ENCODE results near the gene WDR89. TPM values are rescaled to one million over a fixed set of nuclear protein-coding genes. Genes with fewer than 3 reads are reported as not detected.

Gene WDR89
- total and polyA plus RNA-seq, 2 donors (not counting 1 experiment from before 2014, with no cell fraction given) = 5.9 to 19.0 TPM

DNA sequence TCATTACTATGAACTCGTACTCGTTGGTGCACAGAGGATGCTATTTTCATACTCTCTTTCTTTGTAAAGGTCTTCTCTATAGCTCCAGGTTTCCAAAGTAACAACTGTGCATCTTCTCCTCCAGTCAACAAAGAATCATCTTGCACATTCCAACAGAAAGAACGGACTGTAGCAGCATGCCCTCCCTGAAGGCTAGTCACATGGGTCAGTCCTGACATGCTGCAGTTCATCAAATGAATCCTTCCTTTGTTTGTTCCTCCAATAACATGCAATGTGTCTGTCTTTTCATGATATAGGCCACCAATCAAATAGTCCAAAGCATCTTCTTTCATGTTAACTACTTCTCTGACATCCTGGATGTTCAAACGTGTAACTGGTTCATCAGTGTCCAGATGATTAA, 42.9 kb downstream of the WDR89 start:
- Mint-ChIP-seq H3K9me3 (ENCODE audit: insufficient read depth) (peaks cover 2% of the 10 kb centered on the region), H3K4me1 (peaks cover 2% of the 10 kb centered on the region), H3K27ac (no peak overlapping the region), H3K27me3 (no peaks in the 10 kb centered on the region), H3K4me3 (no peak overlapping the region)
- no peak overlapping the region for H3K4me3 ChIP-seq (ENCODE audit: control extremely low read depth in 1 of 5, extremely low read depth in 1 of 5, insufficient read depth in 1 of 5, low read depth in 2 of 5, low read length in 4 of 5)
- H3K9me3 ChIP-seq (ENCODE audit: control extremely low read depth in 1 of 3, control insufficient read depth in 2 of 3, insufficient read depth in 1 of 3, low read length in 2 of 3) = peaks cover 0 to 18% (median 4%) of the 10 kb centered on the region in 3 donors
- no peak overlapping the region for H3K4me2 ChIP-seq (replicated peaks; ENCODE audit: low read depth, low read length, poor library complexity, severe bottlenecking)
- CTCF ChIA-PET = no interaction called here
- H4K20me1 ChIP-seq (ENCODE audit: control insufficient read depth, insufficient read depth, low read length, poor library complexity, severe bottlenecking) = no peaks in the 10 kb centered on the region
- intact Hi-C loops (cut with micrococcal nuclease) = no loop called here
- WGBS (ENCODE audit: insufficient coverage) = 100% methylated on average over 3 of the region's 4 CpGs
- TF ChIP-seq EZH2 (IDR thresholded peaks at IDR 0.05; ENCODE audit: borderline replicate concordance, insufficient read depth, low read depth, low read length, poor library complexity, severe bottlenecking) = no peak
- TF ChIP-seq, protein P1, sequence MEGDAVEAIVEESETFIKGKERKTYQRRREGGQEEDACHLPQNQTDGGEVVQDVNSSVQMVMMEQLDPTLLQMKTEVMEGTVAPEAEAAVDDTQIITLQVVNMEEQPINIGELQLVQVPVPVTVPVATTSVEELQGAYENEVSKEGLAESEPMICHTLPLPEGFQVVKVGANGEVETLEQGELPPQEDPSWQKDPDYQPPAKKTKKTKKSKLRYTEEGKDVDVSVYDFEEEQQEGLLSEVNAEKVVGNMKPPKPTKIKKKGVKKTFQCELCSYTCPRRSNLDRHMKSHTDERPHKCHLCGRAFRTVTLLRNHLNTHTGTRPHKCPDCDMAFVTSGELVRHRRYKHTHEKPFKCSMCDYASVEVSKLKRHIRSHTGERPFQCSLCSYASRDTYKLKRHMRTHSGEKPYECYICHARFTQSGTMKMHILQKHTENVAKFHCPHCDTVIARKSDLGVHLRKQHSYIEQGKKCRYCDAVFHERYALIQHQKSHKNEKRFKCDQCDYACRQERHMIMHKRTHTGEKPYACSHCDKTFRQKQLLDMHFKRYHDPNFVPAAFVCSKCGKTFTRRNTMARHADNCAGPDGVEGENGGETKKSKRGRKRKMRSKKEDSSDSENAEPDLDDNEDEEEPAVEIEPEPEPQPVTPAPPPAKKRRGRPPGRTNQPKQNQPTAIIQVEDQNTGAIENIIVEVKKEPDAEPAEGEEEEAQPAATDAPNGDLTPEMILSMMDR (IDR thresholded peaks at IDR 0.05) = no peak
- POLR2A ChIA-PET = no interaction called here
- H3K9ac ChIP-seq (ENCODE audit: low read length) = no peak overlapping the region
- peaks cover 2 to 3% of the 10 kb centered on the region in 2 donors for H3K4me1 ChIP-seq (ENCODE audit: control insufficient read depth in 2 of 2, insufficient read depth in 2 of 2, low read length in 2 of 2)
- H3K36me3 ChIP-seq (replicated peaks in 1 of 2; ENCODE audit: control extremely low read depth in 1 of 2, control insufficient read depth in 1 of 2, extremely low read depth in 1 of 2, insufficient read depth in 2 of 2, low read length in 1 of 2) = peaks cover 2 to 37% of the 10 kb centered on the region in 2 experiments
- peaks cover 7% of the 10 kb centered on the region for H3K79me2 ChIP-seq (ENCODE audit: control insufficient read depth, insufficient read depth, low read length)
- no peak overlapping the region for H3K27ac ChIP-seq (ENCODE audit: low read length in 2 of 2)
- ATAC-seq (ENCODE audit: low read depth) (no peak), DNase-seq (no peak)
- H3K27me3 ChIP-seq (replicated peaks in 1 of 4; ENCODE audit: control extremely low read depth in 1 of 4, control insufficient read depth in 3 of 4, insufficient read depth in 4 of 4, low read length in 3 of 4) = no peaks in the 10 kb centered on the region
- no peak overlapping the region for H2AFZ ChIP-seq (ENCODE audit: insufficient read depth, low read depth, low read length, poor library complexity, severe bottlenecking)

DNA sequence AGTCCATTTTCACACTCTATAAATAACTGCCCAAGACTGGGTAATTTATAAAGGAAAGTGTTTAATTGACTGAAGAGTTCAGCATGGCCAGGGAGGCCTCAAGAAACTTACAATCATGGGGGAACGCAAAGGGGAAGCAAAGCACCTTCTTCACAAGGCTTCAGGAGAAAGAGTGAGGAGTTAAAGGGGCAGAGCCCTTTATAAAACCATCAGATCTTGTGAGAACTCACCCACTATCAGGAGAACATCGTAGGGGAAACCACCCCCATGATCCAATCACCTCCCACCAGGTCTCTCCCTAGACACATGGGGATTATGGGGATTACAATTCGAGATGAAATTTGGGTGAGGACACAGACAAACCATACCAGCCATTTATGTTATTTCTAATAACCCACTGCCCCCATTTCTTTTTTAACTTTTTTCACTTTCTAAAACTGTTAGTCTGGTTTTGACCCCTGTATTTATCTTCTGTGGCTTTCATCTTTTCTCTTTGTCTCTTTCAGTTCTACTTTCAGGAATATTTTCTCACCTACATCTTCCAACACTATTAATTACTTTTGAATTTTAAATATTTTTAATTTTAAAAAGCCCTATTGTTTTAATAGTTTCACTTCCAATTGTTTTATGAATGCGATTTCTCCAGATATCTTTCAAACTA, 44.5 kb downstream of the WDR89 start:
- no peak overlapping the region for H3K27ac Mint-ChIP-seq

More for the DNA sequence above, 44.5 kb downstream of the WDR89 start:
- CTCF ChIA-PET = no interaction called here
- H3K4me1 ChIP-seq (ENCODE audit: control insufficient read depth in 2 of 2, insufficient read depth in 2 of 2, low read length in 2 of 2) = no peaks in the 10 kb centered on the region
- no peak overlapping the region for H3K9ac ChIP-seq (ENCODE audit: low read length)
- H3K27me3 Mint-ChIP-seq = no peaks in the 10 kb centered on the region
- DNase-seq (no peak), ATAC-seq (ENCODE audit: low read depth) (no peak)
- H3K36me3 ChIP-seq (replicated peaks in 1 of 2; ENCODE audit: control extremely low read depth in 1 of 2, control insufficient read depth in 1 of 2, extremely low read depth in 1 of 2, insufficient read depth in 2 of 2, low read length in 1 of 2) = peaks cover 2 to 34% of the 10 kb centered on the region in 2 experiments
- H3K9me3 Mint-ChIP-seq (ENCODE audit: insufficient read depth) = peaks cover 4% of the 10 kb centered on the region
- intact Hi-C loops (cut with micrococcal nuclease) = no loop called here
- TF ChIP-seq, protein P1 (IDR thresholded peaks at IDR 0.05) = no peak
- no peak for TF ChIP-seq EZH2 (IDR thresholded peaks at IDR 0.05; ENCODE audit: borderline replicate concordance, insufficient read depth, low read depth, low read length, poor library complexity, severe bottlenecking)
- no peaks in the 10 kb centered on the region for H3K4me1 Mint-ChIP-seq
- no peaks in the 10 kb centered on the region for H4K20me1 ChIP-seq (ENCODE audit: control insufficient read depth, insufficient read depth, low read length, poor library complexity, severe bottlenecking)
- peaks cover 0 to 26% (median 4%) of the 10 kb centered on the region in 3 donors for H3K9me3 ChIP-seq (ENCODE audit: control extremely low read depth in 1 of 3, control insufficient read depth in 2 of 3, insufficient read depth in 1 of 3, low read length in 2 of 3)
- no peak overlapping the region for H3K27ac ChIP-seq (ENCODE audit: low read length in 2 of 2)
- no peaks in the 10 kb centered on the region for H3K79me2 ChIP-seq (ENCODE audit: control insufficient read depth, insufficient read depth, low read length)
- no peak overlapping the region for H3K4me3 Mint-ChIP-seq
- H3K27me3 ChIP-seq (replicated peaks in 1 of 4; ENCODE audit: control extremely low read depth in 1 of 4, control insufficient read depth in 3 of 4, insufficient read depth in 4 of 4, low read length in 3 of 4) = no peaks in the 10 kb centered on the region
- no peak overlapping the region for H3K4me2 ChIP-seq (replicated peaks; ENCODE audit: low read depth, low read length, poor library complexity, severe bottlenecking)
- H3K4me3 ChIP-seq (ENCODE audit: control extremely low read depth in 1 of 5, extremely low read depth in 1 of 5, insufficient read depth in 1 of 5, low read depth in 2 of 5, low read length in 4 of 5) = no peak overlapping the region
- no CpG with 5 or more reads among the region's 4 CpGs for WGBS (ENCODE audit: insufficient coverage)
- POLR2A ChIA-PET = no interaction called here
- no peak overlapping the region for H2AFZ ChIP-seq (ENCODE audit: insufficient read depth, low read depth, low read length, poor library complexity, severe bottlenecking)
